Activated CD8-positive, alpha-beta T cell treated with anti-CD3 and anti-CD28 coated beads for 36 hours (primary cell): ENCODE results near the gene KIR3DL2. TPM values are rescaled to one million over a fixed set of nuclear protein-coding genes. Genes with fewer than 3 reads are reported as not detected.
"Not testable (repeated sequence)": the region's sequence is repeated elsewhere in the genome, so short reads cannot be mapped to it uniquely, and the experiment has no call there.

Experiments used
- ATAC-seq: fragments of 200-7000 bp; cut with Tn5 transposase; one replicate; pipeline ENCODE4 v1.10.0; 2021; ENCODE audit warnings: mild to moderate bottlenecking, moderate library complexity
- CTCF ChIA-PET: fragments of 350-600 bp; sonication (Branson Sonifier 250); formaldehyde crosslinking; loops from one replicate; lab custom pipeline; 2021; ENCODE audit warnings: antibody characterized with exemption; lab: Charles Lee
- POLR2A ChIA-PET: fragments of 350-600 bp; sonication (Branson Sonifier 250); formaldehyde crosslinking; loops from one replicate; lab custom pipeline; 2021; ENCODE audit warnings: antibody characterized with exemption; lab: Charles Lee
- DNase-seq: peaks from one replicate; pipeline ENCODE4 v3.0.0-alpha.2; 2020
- H3K27ac Mint-ChIP-seq: one replicate; pipeline ENCODE4 v1.8.0; 2021; ENCODE audit warnings: mild to moderate bottlenecking, mixed read lengths
- H3K27me3 Mint-ChIP-seq: one replicate; pipeline ENCODE4 v1.8.0; 2021; ENCODE audit warnings: mixed read lengths
- H3K36me3 Mint-ChIP-seq: one replicate; pipeline ENCODE4 v1.8.0; 2021; ENCODE audit warnings: low read depth, mixed read lengths
- H3K4me1 Mint-ChIP-seq: one replicate; pipeline ENCODE4 v1.8.0; 2021; ENCODE audit warnings: low read depth, mixed read lengths
- H3K4me3 Mint-ChIP-seq: one replicate; pipeline ENCODE4 v1.8.0; 2021; ENCODE audit warnings: mild to moderate bottlenecking, moderate library complexity, mixed read lengths
- H3K9me3 Mint-ChIP-seq: one replicate; pipeline ENCODE4 v1.8.0; 2021; ENCODE audit warnings: mixed read lengths
- CTCF ChIP-seq: fragments of 200-600 bp; IDR thresholded peaks from one replicate; pipeline ENCODE4 v1.8.0; 2022; ENCODE audit warnings: antibody characterized with exemption, mild to moderate bottlenecking
- intact Hi-C: fragments of 100-400 bp; cut with micrococcal nuclease; formaldehyde crosslinking; loops from one replicate; pipeline ENCODE4 v1.10.0; 2022
- total RNA-seq, 2 experiments: library from RNA; stranded (reverse); gene quantifications; one replicate each; pipeline ENCODE4 v1.2.3, GENCODE V29; 2021

The KIR3DL2 gene
- total RNA-seq, 2 experiments from 2014 or later = 0.14 to 0.27 TPM

- no peak for ATAC-seq
- no peak for TF ChIP-seq CTCF
These were observed 56.6 kb downstream of the KIR3DL2 start for GRCh38 chr19:54906819-54907218.

GRCh38 chr19:54907899-54908298, 57.7 kb downstream of the KIR3DL2 start:
- ATAC-seq, H3K27ac Mint-ChIP-seq, H3K4me1 Mint-ChIP-seq, CTCF ChIA-PET, H3K36me3 Mint-ChIP-seq, POLR2A ChIA-PET, H3K4me3 Mint-ChIP-seq, intact Hi-C loops, H3K27me3 Mint-ChIP-seq, H3K9me3 Mint-ChIP-seq, DNase-seq: not testable (repeated sequence)

More at GRCh38 chr19:54906819-54907218, 56.6 kb downstream of the KIR3DL2 start:
- intact Hi-C loops = no loop called here
- peaks cover 2% of the 10 kb centered on the region for H3K9me3 Mint-ChIP-seq
- peaks cover 4% of the 10 kb centered on the region for H3K27me3 Mint-ChIP-seq
- POLR2A ChIA-PET = no interaction called here
- H3K4me3 Mint-ChIP-seq = no peak overlapping the region
- no peaks in the 10 kb centered on the region for H3K4me1 Mint-ChIP-seq
- H3K27ac Mint-ChIP-seq = no peak overlapping the region
- DNase-seq = no peak
- CTCF ChIA-PET = no interaction called here
- no peaks in the 10 kb centered on the region for H3K36me3 Mint-ChIP-seq

Other genes starting within 250 kb of the KIR3DL2 start
- gene LILRB1, start 220.0 kb upstream of the KIR3DL2 start, total RNA-seq = 1 to 10 TPM; 1.2 to 1.6 TPM
- not detected for gene LILRB4, start 187.5 kb upstream of the KIR3DL2 start, total RNA-seq
- gene KIR3DL3, start 126.0 kb upstream of the KIR3DL2 start, total RNA-seq = not detected
- not detected for gene KIR2DL3, start 111.9 kb upstream of the KIR3DL2 start, total RNA-seq
- gene KIR2DL1, start 80.7 kb upstream of the KIR3DL2 start, total RNA-seq = not detected
- not detected for gene KIR2DL4, start 46.8 kb upstream of the KIR3DL2 start, total RNA-seq
- under 1 TPM in 1 of 2 experiments, not detected in 1; 0.14 TPM for gene KIR3DL1, start 34.0 kb upstream of the KIR3DL2 start, total RNA-seq
- gene KIR2DS4, start 17.8 kb upstream of the KIR3DL2 start, total RNA-seq = under 1 TPM; 0.25 to 0.38 TPM
- gene FCAR, start 23.8 kb downstream of the KIR3DL2 start, total RNA-seq = not detected
- under 1 TPM; 0.58 to 0.68 TPM for gene NCR1, start 55.7 kb downstream of the KIR3DL2 start, total RNA-seq
- gene NLRP7, start 97.1 kb downstream of the KIR3DL2 start, total RNA-seq = not detected
- gene NLRP2, start 115.9 kb downstream of the KIR3DL2 start, total RNA-seq = 10 to 100 TPM in 1 of 2 experiments, 1 to 10 TPM in 1; 9.5 to 11.7 TPM
- gene GP6, start 187.8 kb downstream of the KIR3DL2 start, total RNA-seq = under 1 TPM; 0.14 to 0.27 TPM
- gene RDH13, start 212.7 kb downstream of the KIR3DL2 start, total RNA-seq = 10 to 100 TPM; 17.3 to 18.2 TPM
- 1 to 10 TPM; 2.8 to 3.2 TPM for gene EPS8L1, start 225.4 kb downstream of the KIR3DL2 start, total RNA-seq